ENCODE measurements around the gene ANKLE1. TPM values are rescaled to one million over a fixed set of nuclear protein-coding genes. Genes with fewer than 3 reads are reported as not detected.

ANKLE1 gene
- total RNA-seq, 1 experiment from 2014 or later = 16.5 TPM

DNA sequence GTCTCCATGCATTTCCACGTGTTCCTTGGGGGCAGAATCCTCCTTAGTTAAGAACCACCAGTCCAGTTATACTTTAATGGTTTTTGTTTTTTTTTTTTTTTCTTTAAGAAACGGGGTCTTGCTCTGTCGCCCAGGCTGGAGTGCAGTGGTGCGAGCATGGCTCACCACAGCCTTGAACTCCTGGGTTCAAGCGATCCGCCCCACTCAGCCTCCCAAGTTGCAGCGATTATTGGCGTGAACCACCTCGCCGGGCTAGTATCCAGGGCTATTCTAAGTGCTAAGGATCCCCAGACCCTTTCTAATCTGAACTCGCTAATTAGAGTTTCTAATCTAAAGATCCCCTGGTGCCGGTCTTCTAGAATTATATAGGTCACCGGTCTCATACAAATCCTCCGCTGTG is 11.9 kb downstream of the ANKLE1 start:
- H3K4me2 ChIP-seq (ENCODE audit: insufficient read depth, insufficient read length, low read length) = peak overlapping the region; percentile 78
- peaks cover 2% of the 10 kb centered on the region; the same call in 1 of the 2 replicates for H3K27me3 Mint-ChIP-seq (ENCODE audit: low read depth)
- H3K18ac ChIP-seq (ENCODE audit: insufficient read length, low read depth, low read length) = no peak overlapping the region
- no peaks in the 10 kb centered on the region; the same call in 1 of the 2 replicates for H3K4me1 ChIP-seq (ENCODE audit: insufficient read depth, low read length)
- no peak overlapping the region for H3K56ac ChIP-seq (ENCODE audit: insufficient read length, low read depth, low read length)
- H3K9me3 ChIP-seq (ENCODE audit: control insufficient read depth, low read depth, low read length) = no peaks in the 10 kb centered on the region
- H3K79me2 ChIP-seq (ENCODE audit: insufficient read depth, low read length) = no peaks in the 10 kb centered on the region
- H3K27ac ChIP-seq (ENCODE audit: insufficient read length, low read depth, low read length) = no peak overlapping the region
- no peak overlapping the region for H2BK15ac ChIP-seq (ENCODE audit: low read depth, low read length)
- no peaks in the 10 kb centered on the region for H3K27me3 ChIP-seq (ENCODE audit: insufficient read depth, low read length)
- peak overlapping the region; percentile 80 to 89 for H3K4me3 Mint-ChIP-seq
- H4K91ac ChIP-seq (ENCODE audit: insufficient read length, low read depth, low read length) = no peak overlapping the region
- peaks cover 5 to 21% of the 10 kb centered on the region in 2 experiments; a peak in 2 of 4 replicates for H3K4me1 Mint-ChIP-seq
- no peak overlapping the region for H3K4ac ChIP-seq (ENCODE audit: low read depth, low read length)
- WGBS (ENCODE audit: extremely low coverage, insufficient read length, low lambda C conversion rate) = no CpG with 5 or more reads among the region's 14 CpGs
- H4K20me1 ChIP-seq (ENCODE audit: control insufficient read depth, insufficient read depth, insufficient read length) = no peaks in the 10 kb centered on the region
- TF ChIP-seq, protein P1, sequence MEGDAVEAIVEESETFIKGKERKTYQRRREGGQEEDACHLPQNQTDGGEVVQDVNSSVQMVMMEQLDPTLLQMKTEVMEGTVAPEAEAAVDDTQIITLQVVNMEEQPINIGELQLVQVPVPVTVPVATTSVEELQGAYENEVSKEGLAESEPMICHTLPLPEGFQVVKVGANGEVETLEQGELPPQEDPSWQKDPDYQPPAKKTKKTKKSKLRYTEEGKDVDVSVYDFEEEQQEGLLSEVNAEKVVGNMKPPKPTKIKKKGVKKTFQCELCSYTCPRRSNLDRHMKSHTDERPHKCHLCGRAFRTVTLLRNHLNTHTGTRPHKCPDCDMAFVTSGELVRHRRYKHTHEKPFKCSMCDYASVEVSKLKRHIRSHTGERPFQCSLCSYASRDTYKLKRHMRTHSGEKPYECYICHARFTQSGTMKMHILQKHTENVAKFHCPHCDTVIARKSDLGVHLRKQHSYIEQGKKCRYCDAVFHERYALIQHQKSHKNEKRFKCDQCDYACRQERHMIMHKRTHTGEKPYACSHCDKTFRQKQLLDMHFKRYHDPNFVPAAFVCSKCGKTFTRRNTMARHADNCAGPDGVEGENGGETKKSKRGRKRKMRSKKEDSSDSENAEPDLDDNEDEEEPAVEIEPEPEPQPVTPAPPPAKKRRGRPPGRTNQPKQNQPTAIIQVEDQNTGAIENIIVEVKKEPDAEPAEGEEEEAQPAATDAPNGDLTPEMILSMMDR (conservative IDR thresholded peaks at IDR 0.05) = no peak
- H3K23me2 ChIP-seq (ENCODE audit: insufficient read length, low read depth, low read length, poor library complexity, severe bottlenecking) = no peaks in the 10 kb centered on the region
- no peak overlapping the region for H2BK12ac ChIP-seq (ENCODE audit: insufficient read length, low read depth, low read length)
- H3K79me1 ChIP-seq (ENCODE audit: insufficient read depth, low read depth, low read length, poor library complexity, severe bottlenecking) = no peaks in the 10 kb centered on the region
- no peak overlapping the region for H2AK5ac ChIP-seq (ENCODE audit: insufficient read length, low read length)
- H2BK20ac ChIP-seq (ENCODE audit: low read depth, low read length, poor library complexity, severe bottlenecking) = no peak overlapping the region
- H3K9ac ChIP-seq (ENCODE audit: extremely low read depth, insufficient read length, low read length) = no peak overlapping the region
- peaks cover 4% of the 10 kb centered on the region in 2 experiments; a peak in 3 of 5 replicates for H3K9me3 Mint-ChIP-seq
- H3K27ac Mint-ChIP-seq = peak overlapping the region in 1 of 3 experiments; percentile 89; a peak in 1 of 7 replicates
- H2BK5ac ChIP-seq (ENCODE audit: insufficient read length, low read length) = no peak overlapping the region
- H2BK120ac ChIP-seq (ENCODE audit: low read depth, low read length, poor library complexity, severe bottlenecking) = no peak overlapping the region
- no peak overlapping the region for H3K23ac ChIP-seq (ENCODE audit: insufficient read length, low read depth, low read length)
- H4K8ac ChIP-seq (replicated peaks; ENCODE audit: insufficient read length, low read depth, low read length) = no peak overlapping the region
- H2AFZ ChIP-seq (ENCODE audit: low read length) = no peak overlapping the region
- peaks cover 17 to 20% (median 17%) of the 10 kb centered on the region in 3 experiments for H3K36me3 Mint-ChIP-seq (ENCODE audit: insufficient read depth in 1 of 3, low read depth in 3 of 3)
- H3K14ac ChIP-seq (ENCODE audit: insufficient read depth, low read length) = no peak overlapping the region
- H4K5ac ChIP-seq (ENCODE audit: insufficient read length, low read depth, low read length) = no peak overlapping the region
- DNase-seq = no peak
- no peak overlapping the region for H3T11ph ChIP-seq (ENCODE audit: low read length)

Measured in H9 (cell line).